HG03460 (cell line): ENCODE measurements around the gene NPAS1.
"Not testable (repeated sequence)": the region's sequence is repeated elsewhere in the genome, so short reads cannot be mapped to it uniquely, and the experiment has no call there.

Experiments used
- ATAC-seq: cut with Tn5 transposase; IDR thresholded peaks from one replicate; pipeline ENCODE4 v1.9.1; 2021; ENCODE audit not compliant: unreplicated experiment

The NPAS1 gene

GRCh38 chr19:46988614-46989230 lies 30.9 kb upstream of the NPAS1 start:
- ATAC-seq: no peak

- ATAC-seq: no peak
Measured at GRCh38 chr19:46990991-46991676, 28.5 kb upstream of the NPAS1 start.

GRCh38 chr19:46992699-46993535 lies 26.7 kb upstream of the NPAS1 start:
- no peak for ATAC-seq

- ATAC-seq: no peak
Measured at GRCh38 chr19:46993622-46994021, 26.0 kb upstream of the NPAS1 start.

GRCh38 chr19:46994141-46994686 lies 25.4 kb upstream of the NPAS1 start:
- ATAC-seq: no peak

- ATAC-seq: no peak
Measured at GRCh38 chr19:46995492-46995891, 24.1 kb upstream of the NPAS1 start.

GRCh38 chr19:46998445-46999125 lies 21.1 kb upstream of the NPAS1 start:
- no peak for ATAC-seq

GRCh38 chr19:46999377-46999776 lies 20.3 kb upstream of the NPAS1 start:
- no peak for ATAC-seq

GRCh38 chr19:46999878-47000277 lies 19.8 kb upstream of the NPAS1 start:
- ATAC-seq: no peak

- ATAC-seq: no peak
Measured at GRCh38 chr19:47000373-47000772, 19.3 kb upstream of the NPAS1 start.

- no peak for ATAC-seq
Measured at GRCh38 chr19:47001584-47001983, 18.1 kb upstream of the NPAS1 start.

- ATAC-seq: no peak
Measured at GRCh38 chr19:47002106-47002766, 17.4 kb upstream of the NPAS1 start.

- ATAC-seq: no peak
Measured at GRCh38 chr19:47002853-47003610, 16.6 kb upstream of the NPAS1 start.

GRCh38 chr19:47003611-47004465 lies 15.8 kb upstream of the NPAS1 start:
- no peak for ATAC-seq

- ATAC-seq: no peak
Measured at GRCh38 chr19:47005164-47005641, 14.4 kb upstream of the NPAS1 start.

GRCh38 chr19:47005873-47006272 lies 13.8 kb upstream of the NPAS1 start:
- no peak for ATAC-seq

GRCh38 chr19:47006496-47006895 lies 13.1 kb upstream of the NPAS1 start:
- no peak for ATAC-seq

GRCh38 chr19:47010549-47010948 lies 9.1 kb upstream of the NPAS1 start:
- ATAC-seq: not testable (repeated sequence)

- ATAC-seq: no peak
Measured at GRCh38 chr19:47012617-47013016, 7.0 kb upstream of the NPAS1 start.
